HEK293T (cell line): ENCODE measurements around the gene OSBPL2.

ENCODE experiments used
- BHLHE40 ChIP-seq: fragments of 450-650 bp; IDR thresholded peaks from 2 replicates; pipeline ENCODE4 v1.6.1; 2016; ENCODE audit warnings: mild to moderate bottlenecking, moderate library complexity, borderline replicate concordance
- CTBP1 ChIP-seq: fragments of 450-650 bp; IDR thresholded peaks from 2 replicates; pipeline ENCODE4 v1.6.1; 2016; ENCODE audit warnings: borderline replicate concordance
- ELF4 ChIP-seq: fragments of 450-650 bp; IDR thresholded peaks from 2 replicates; pipeline ENCODE4 v1.6.1; 2017; ENCODE audit warnings: antibody characterized with exemption
- FOXA1 ChIP-seq: fragments of 450-650 bp; IDR thresholded peaks from 2 replicates; pipeline ENCODE4 v1.6.1; 2016; ENCODE audit warnings: mild to moderate bottlenecking
- FOXK2 ChIP-seq: fragments of 450-650 bp; IDR thresholded peaks from 2 replicates; pipeline ENCODE4 v1.6.1; 2016; ENCODE audit warnings: mild to moderate bottlenecking
- FOXM1 ChIP-seq: fragments of 450-650 bp; IDR thresholded peaks from 2 replicates; pipeline ENCODE4 v1.6.1; 2017; ENCODE audit warnings: mild to moderate bottlenecking, borderline replicate concordance
- HDGF ChIP-seq: fragments of 450-650 bp; IDR thresholded peaks from 2 replicates; pipeline ENCODE4 v1.6.1; 2017; ENCODE audit warnings: antibody characterized with exemption, borderline replicate concordance
- NFRKB ChIP-seq: fragments of 450-650 bp; IDR thresholded peaks from 2 replicates; pipeline ENCODE4 v1.6.1; 2016; ENCODE audit warnings: mild to moderate bottlenecking, moderate library complexity
- SP1 ChIP-seq: fragments of 450-650 bp; IDR thresholded peaks from 2 replicates; pipeline ENCODE4 v1.6.1; 2017
- SUZ12 ChIP-seq: fragments of 450-650 bp; IDR thresholded peaks from 2 replicates; pipeline ENCODE4 v1.6.1; 2016; ENCODE audit warnings: mild to moderate bottlenecking
- TARDBP ChIP-seq: fragments of 450-650 bp; IDR thresholded peaks from 2 replicates; pipeline ENCODE4 v1.6.1; 2016
- ZNF384 ChIP-seq: fragments of 450-650 bp; IDR thresholded peaks from 2 replicates; pipeline ENCODE4 v1.6.1; 2016
- TF ChIP-seq, protein P1 (sequence below): fragments of 450-650 bp; IDR thresholded peaks from 2 replicates; pipeline ENCODE4 v1.6.1; 2016

DNA sequence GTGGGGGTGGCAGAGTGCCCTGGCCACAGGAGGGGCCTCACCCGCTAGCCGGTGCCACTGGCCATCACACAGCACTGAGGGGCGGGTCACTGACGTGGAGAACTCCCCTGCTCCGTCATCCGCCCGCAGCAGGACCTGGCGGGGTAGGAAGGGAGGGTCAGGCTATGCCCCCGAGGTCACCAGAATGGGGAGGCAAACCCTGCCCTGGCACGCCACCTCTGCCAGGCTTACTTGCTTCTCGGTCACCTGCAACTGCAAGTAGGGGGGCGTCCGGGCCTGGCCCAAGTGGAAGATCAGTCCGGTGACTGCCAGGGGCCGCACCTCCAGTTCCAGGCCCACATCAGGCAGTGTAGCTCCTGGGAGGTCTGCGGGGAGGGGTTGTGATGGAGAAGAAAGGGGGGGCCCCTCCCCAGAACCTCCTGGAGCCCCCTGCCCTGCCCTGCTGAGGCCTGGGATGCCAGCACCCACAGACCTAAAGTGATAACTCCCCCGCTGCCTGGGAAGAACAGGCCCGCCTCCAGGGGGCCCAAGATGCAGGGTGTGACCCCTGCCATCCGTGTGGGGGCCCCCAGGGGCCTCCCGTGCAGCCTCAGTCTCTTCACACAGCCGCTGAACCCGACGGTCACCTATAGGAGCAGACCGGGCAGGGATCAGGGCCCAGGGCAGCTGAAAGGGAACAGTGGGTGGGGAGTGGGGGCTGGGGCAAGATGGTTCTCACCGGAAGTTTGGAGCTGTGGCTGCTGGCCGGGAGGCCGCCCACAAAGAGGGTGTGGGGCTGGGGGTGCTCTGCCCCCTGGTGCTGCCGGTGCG is 71.8 kb downstream of the OSBPL2 start:
- no peak for TF ChIP-seq BHLHE40
- no peak for TF ChIP-seq HDGF
- TF ChIP-seq ZNF384: no peak
- TF ChIP-seq FOXK2: no peak
- no peak for TF ChIP-seq FOXA1
- TF ChIP-seq ELF4: no peak
- TF ChIP-seq SP1: no peak
- TF ChIP-seq SUZ12: no peak
- TF ChIP-seq FOXM1: no peak
- no peak for TF ChIP-seq TARDBP
- TF ChIP-seq, protein P1, sequence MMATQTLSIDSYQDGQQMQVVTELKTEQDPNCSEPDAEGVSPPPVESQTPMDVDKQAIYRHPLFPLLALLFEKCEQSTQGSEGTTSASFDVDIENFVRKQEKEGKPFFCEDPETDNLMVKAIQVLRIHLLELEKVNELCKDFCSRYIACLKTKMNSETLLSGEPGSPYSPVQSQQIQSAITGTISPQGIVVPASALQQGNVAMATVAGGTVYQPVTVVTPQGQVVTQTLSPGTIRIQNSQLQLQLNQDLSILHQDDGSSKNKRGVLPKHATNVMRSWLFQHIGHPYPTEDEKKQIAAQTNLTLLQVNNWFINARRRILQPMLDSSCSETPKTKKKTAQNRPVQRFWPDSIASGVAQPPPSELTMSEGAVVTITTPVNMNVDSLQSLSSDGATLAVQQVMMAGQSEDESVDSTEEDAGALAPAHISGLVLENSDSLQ: no peak
- no peak for TF ChIP-seq NFRKB
- no peak for TF ChIP-seq CTBP1
